GM18870 (cell line): ENCODE data around the gene ARHGDIG.
"Not testable (repeated sequence)": the region's sequence is repeated elsewhere in the genome, so short reads cannot be mapped to it uniquely, and the experiment has no call there.

ENCODE experiments used
- ATAC-seq: cut with Tn5 transposase; IDR thresholded peaks from one replicate; pipeline ENCODE4 v1.9.1; 2021; ENCODE audit warnings: moderate library complexity; ENCODE audit not compliant: unreplicated experiment

The ARHGDIG gene

DNA sequence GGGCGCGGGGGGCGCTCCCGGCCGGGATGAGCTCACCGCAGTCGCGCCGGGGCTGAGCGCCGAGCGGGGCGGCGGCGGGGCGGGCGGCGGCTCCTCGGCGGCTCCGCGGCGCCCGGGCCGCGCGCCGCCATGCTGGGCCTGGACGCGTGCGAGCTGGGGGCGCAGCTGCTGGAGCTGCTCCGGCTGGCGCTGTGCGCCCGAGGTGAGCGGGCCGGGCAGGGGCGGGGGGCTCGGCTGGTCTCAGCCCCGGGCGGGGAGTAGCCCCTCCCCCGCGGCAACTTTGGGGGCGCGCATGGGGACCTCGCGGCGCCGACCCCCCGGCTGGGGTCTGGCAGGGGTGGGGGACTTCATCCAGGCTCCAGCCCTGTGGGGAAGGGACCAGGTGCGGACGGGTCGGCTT is at the start of gene ARHGDIG:
Gene ARHGDIG, plus strand, starts transcription at position 40 of the 400 bp plus-strand sequence. Its CDS starts 90 bp downstream, at position 130.
- no peak for ATAC-seq

DNA sequence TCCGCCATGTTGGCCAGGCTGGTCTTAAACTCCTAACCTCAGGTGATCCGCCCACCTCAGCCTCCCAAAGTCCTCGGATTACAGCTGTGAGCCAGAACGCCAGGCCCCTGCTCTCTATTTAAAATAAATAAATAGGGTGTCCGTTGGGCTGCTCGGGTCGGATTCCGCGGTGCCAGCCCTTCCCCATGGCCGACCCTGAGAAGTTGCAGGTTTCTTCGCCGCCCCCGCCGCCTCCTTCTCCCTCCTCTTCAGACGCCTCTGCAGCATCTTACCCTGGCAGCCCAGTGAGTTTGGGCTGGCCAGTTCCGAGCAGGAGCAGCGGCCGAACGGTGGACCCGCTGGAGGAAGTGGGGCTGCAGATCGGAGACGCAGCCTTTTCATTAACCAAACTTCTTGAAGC is 49.4 kb upstream of the ARHGDIG start:
- ATAC-seq: no peak

DNA sequence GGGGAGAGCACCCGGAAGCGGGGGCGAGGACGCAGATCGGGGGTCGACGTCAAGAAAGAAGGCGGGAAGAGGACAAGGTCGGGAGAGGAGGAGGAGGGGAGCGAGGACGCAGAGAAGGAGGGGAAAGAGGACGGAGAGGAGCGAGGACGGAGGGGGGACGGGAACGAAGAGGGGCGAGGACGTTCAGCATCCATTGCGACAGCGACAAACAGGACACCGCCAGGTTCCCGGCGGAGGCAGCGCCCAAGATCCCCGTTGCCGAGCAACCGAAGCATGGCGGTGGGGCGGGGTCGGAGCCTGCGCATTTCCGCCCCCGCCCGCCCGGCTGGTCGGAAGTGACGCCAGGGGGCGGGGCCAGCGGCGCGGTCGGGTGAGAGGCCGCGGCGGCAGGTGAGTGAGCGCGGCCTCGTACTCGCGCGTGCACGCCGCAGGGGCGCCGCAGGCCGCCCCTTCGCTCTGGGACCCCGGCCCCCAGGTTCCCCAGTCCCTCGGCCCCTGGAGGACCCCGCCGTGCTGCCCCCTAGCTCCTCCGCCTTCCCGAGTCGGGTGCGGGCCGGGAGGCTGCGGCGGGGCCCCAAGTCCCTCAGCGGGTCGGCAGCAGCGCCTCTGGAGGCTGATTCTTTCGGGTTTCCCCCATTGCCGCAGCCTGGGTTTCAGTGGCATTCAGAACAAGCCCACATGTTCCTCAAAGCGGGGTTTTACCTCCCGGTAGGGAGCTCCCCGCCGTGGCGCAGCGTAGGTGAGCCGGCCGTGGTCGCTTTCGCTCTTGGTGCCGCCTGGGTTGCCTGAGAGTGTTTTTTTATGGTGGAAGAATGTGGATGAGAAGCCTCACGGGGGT is 45.7 kb upstream of the ARHGDIG start, which contains the start of gene FAM234A:
Gene FAM234A, plus strand, starts transcription at position 354 of the 838 bp plus-strand sequence. CDS start 19,593 bp downstream, outside the sequence.
- ATAC-seq: peak; percentile 86

DNA sequence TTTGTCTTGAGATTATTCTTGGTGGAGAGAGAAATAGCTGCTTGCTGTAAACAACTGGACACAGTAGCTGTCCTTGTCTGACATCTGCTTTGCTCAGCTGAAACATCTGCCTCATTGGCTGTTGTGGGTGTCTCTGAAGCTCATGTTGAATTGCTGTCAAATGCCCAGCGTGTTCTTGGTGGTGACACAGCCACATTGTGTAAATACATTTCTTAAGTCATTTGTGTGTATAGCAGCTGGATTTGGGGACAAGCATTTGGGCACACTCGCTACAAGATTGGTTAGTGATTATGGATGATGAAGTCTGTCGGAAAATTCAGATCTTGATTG is 40.5 kb upstream of the ARHGDIG start:
- no peak for ATAC-seq

DNA sequence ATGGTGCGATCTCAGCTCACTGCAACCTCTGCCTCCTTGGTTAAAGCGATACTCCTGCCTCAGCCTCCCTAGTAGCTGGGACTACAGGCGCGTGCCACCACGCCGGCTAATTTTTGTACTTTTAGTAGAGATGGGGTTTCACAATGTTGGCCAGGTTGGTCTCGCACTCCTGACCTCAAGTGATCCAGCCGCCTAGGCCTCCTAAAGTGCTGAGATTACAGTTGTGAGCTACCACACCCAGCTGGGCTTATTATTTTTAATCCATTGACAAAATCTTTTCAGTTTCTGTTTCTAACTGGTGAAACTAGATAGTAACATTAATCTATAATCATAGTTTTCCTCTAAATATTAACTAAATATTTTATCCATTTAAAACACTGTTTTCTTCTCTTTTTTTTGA is 39.8 kb upstream of the ARHGDIG start:
- no peak for ATAC-seq

DNA sequence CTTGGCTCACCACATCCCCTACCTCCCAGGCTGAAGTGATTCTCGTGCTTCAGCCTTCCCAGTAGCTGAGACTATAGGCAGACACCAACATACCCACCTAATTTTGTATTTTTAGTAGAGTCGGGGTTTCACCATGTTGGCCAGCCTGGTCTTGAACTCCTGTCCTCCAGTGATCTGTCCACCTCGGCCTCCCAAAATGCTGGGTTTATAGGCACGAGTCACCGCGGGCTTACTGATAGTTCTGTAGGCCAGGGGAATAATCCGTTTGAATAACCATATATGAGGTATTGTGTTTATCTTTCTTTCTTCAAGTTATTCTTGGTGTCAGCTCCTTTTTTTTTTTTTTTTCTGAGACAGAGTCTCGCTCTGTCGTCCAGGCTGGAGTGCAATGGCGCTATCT is 38.1 kb upstream of the ARHGDIG start:
- no peak for ATAC-seq

DNA sequence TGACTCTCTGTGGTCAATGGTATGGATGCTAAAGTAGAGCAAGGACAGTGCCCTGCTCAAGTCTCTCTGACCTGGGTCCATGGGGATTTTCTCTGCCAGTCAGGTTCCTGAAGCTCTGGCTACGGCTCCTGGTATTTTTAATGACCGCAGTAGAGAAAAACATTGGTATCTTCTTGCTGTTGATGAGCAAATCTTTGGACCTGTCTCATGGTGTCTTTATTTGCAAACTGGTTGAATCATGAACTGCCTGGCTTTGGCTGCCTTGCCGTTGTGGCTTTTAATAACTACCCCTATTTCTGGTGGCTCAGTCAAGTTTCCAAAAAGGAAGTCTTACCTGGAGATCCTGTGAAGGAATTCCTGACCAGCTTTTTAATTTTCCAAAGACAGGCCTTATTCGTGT is 37.0 kb upstream of the ARHGDIG start:
- ATAC-seq: no peak

DNA sequence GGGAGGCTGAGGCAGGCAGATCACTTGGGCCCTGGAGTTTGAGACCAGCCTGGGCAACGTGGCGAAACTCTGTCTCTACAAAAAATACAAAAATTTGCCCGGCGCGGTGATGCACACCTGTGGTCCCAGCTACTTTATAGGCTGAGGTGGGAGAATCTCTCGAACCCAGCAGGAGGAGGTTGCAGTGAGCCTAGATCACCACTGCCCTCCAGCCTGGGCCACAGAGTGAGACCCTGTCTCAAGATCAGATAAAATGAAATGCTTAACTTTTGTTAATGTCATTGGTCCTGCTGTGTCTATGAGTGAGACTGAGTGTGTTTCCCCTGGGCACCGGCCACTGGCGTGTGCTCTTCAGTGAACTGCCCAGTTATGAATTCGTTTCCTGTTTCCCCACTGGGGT is 35.3 kb upstream of the ARHGDIG start:
- ATAC-seq: no peak

DNA sequence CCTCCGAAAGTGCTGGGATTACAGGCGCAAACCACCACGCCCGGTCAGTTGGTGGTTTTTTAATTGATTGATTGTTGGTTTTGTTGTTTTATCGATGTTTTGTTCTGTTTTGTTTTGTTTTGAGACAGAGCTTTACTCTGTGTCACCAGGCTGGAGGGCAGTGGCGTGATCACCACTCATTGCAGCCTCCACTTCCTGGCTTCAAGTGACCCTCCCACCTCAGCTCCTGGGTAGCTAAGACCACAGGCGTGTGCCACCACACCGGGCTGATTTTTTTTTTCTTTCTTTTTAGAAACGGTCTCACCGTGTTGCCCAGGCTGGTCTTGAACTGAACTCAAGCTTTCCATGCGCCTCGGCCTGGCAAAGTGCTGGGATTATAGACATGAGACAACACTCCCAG is 33.4 kb upstream of the ARHGDIG start:
- no peak for ATAC-seq

DNA sequence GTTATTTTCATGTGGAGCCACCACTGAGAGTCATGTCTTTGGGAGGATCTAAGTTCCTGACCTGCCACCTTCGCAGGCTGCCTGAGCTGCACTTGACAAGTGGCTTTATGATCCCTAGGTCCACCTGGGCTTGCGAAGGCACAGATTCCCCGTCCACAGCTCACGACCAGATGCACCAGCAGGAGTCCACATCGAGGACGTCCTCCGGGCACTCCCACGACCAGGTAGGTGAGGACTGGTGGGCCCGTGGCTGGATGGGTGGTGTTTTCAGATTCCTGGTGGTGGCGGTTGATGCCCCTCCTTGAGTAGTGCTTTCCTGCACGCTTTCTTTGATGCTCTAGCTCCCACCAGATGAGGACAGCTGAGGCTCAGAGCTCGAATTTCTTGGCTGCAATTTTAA is 31.0 kb upstream of the ARHGDIG start:
- ATAC-seq: no peak

DNA sequence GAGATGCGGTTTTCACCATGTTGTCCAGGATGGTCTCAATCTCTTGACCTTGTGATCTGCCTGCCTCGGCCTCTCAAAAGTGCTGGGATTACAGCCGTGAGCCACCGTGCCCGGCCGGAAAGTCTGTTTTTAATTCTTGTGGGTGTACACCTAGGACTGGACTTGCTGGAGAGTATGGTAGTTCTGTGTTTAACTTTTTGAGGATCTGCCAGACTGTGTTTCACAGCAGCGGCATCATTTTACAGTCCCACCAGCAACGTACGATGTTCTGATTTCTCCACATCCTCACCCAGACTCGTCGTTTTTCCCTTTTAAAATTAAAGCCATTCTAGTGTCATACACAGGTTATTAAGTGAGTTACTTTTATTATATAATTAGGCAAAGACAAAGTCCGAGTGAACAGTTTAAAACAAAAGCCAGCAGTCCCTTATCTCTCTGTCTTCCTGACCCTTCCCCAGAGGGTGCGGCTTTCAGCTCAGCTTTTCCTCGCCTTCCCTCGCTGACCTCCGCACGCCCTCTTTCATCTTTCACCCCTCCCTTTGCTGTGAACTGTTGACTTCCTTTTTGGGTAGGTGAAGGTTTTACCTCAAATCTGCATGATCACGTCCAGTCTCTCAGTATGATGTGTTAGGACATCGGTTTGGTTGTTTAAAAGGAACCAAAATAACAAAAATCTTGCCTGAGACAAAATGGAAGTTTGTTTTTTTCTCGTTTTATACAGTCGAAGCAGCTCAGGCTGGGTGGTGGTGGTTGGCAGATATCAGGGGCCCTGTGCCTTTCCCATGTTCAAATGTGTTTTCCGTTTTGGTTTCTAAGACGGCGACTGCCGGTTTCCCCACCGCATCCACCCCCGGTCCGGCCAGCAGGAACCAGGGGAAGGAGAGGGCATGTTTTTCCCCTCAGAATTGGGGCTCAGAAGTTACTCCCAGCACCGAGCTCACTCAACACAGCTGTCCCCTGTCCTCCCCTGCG is 27.7 kb upstream of the ARHGDIG start:
- no peak for ATAC-seq

DNA sequence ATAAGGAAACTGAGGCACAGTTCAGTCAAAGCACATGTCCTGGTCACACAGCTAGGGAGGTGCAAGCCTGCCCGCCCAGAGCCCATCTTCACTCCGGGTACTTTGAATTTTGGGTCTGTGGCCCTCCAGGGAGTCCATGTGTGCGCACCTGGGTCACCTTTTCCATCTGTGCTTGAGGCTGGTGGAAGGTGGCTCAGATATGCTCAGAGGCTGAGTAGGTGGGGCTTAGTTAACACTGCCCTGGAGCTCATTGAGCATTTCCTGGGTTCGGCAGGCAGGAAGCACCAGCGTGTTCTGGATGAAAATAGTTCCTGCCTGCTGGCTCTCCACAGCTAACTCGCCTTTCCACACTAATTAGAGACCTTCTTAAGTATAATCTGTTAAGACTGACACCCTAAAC is 26.6 kb upstream of the ARHGDIG start:
- no peak for ATAC-seq

DNA sequence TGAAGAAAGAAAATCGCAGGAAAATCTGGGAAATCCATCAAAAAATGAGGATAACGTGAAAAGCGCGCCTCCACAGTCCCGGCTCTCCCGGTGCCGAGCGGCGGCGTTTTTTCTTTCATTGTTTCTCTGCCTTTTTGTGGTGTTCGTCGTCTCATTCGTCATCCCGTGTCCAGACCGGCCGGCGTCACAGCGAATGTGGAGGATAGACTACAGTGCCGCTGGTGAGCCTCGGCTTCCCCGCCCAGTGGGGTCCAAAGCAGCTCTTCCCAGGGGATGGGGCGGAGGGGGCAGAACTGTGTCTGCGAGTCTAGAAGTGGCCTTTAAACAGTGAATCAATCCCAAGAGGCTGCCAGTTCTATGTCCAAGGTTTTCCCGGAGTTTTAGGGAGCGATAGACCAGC is 25.9 kb upstream of the ARHGDIG start:
- ATAC-seq: no peak

DNA sequence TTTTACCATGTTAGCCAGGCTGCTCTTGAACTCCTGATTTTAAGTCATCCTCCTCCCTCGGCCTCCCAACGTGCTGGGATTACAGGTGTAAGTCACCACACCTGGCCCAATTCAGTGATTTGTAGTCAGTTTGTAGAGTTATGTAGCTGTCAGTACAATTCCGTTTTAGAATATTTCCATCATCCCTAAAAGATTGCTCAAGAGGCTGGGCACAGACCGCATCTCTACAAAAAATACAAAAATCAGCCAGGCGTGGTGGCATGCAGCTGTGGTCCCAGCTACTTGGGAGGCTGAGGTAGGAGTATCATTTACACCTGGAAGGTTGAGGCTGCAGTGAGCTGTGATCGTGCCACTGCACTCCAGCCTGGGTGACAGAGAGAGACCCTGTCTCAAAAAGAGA is 25.2 kb upstream of the ARHGDIG start:
- no peak for ATAC-seq

DNA sequence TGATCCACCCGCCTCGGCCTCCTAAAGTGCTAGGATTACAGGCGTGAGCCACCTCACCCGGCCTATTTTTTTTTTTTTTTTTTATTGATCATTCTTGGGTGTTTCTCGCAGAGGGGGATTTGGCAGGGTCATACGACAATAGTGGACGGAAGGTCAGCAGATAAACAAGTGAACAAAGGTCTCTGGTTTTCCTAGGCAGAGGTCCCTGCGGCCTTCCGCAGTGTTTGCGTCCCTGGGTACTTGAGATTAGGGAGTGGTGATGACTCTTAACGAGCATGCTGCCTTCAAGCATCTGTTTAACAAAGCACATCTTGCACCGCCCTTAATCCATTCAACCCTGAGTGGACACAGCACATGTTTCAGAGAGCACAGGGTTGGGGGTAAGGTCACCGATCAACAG is 22.3 kb upstream of the ARHGDIG start:
- ATAC-seq: not testable (repeated sequence)

DNA sequence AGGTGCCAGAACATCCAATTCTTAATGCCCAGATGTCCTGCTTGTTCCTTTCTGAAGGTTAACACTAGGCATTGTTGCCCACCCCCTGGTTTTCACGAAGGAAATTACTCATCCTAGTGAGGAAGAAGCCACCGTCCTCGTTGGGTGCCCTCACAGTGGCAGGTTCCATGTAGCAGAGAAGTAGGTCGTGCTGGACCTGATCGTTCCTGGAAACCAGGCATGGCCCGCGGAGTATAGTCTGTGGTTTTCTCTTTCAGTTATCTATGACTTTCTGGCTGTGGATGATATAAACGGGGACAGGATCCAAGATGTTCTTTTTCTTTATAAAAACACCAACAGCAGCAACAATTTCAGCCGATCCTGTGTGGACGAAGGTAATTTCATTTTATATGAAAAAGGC is 21.2 kb upstream of the ARHGDIG start:
- no peak for ATAC-seq

DNA sequence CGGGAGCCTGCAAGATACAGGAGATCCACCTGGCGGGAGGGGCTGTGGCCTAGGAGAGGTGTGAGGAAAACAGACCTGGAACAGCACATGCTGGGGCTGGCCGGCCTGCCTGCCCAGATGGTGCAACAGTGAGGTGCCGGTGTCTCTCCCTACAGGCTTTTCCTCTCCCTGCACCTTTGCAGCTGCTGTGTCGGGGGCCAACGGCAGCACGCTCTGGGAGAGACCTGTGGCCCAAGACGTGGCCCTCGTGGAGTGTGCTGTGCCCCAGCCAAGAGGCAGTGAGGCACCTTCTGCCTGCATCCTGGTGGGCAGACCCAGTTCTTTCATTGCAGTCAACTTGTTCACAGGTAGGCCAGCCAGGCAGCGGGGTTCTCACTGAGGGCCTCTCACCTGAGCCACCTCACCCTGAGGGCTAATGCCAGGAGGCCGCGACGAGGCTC is 20.6 kb upstream of the ARHGDIG start:
- no peak for ATAC-seq

DNA sequence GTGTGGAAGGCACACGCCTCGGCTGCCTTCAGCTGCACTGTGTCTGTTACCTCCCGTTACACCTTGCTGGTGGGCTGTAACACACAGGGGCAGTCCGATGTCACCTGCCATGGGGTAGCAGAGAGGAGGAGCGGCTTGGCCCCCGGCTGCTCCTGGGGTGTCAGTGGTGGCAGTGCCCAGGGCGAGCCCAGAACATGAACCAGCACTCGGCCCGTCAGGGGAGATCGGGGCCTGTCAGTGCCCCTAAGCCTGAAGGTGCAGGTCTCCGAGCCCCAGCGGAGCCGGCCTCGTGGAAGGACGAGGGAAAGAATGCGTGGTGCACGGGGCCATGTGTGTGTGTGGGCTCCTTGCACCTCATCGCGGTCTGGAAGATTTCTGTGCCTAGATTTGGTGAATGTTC is 20.1 kb upstream of the ARHGDIG start:
- no peak for ATAC-seq

DNA sequence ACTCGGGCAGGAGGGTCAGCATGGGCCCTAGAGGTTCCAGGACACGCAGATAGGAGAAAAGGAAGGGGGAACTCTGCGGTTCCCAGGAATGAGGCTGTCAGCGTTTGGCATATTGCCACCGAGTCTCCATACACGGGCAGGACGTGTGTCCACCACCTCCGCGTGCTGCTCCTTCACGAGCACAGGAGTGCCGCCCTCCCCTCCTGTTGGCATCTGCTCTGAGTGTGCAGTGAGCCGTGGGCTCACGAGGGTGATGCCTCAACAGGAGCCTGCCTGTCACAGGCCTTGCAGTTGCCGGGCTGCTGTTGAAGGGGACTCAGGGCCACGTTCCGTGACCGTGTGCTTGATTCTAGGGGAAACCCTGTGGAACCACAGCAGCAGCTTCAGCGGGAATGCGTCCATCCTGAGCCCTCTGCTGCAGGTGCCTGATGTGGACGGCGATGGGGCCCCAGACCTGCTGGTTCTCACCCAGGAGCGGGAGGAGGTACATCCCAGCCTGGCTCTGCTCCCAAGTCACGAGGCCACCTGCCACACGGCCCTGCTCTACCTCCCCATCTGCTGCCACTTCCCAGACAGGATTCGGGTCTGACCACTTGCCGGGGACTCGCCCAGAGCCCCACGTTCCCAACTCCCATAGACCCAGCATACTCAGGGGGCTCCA is 19.2 kb upstream of the ARHGDIG start:
- ATAC-seq: no peak

DNA sequence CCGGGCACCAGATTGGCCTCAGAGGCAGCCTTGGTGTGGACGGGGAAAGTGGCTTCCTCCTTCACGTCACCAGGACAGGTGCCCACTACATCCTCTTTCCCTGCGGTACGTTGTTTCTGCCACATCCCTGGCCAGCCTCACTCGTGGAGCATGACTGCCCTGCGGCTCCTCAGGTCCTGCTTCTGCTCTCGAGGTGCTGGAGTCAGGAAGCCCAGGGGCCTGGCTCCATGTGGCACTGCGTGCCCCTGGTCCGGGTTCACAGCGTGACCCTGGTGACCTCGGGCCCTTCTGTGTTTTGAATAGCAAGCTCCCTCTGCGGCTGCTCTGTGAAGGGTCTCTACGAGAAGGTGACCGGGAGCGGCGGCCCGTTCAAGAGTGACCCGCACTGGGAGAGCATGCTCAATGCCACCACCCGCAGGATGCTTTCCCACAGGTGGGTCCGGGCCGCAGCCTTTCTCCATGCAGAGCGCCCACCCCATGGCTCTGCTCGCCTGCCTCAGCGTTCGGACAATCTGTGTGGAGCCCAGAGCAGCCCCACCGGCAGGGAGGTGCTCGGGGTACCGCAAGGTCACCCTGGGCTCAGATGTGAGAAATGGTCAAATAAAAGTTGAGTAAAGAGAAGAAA is 18.2 kb upstream of the ARHGDIG start:
- no peak for ATAC-seq
